ENCODE measurements around the gene F7.

Gene F7

GRCh38 chr13:113129480-113129879 is 23.9 kb downstream of the F7 start:
- POLR2A ChIA-PET (ENCODE audit: low non-redundant PET) = no interaction called here
- no peak overlapping the region for H3K27ac ChIP-seq
- DNase-seq (ENCODE audit: low spot score) = no peak
- CTCF ChIA-PET = no interaction called here
- no peak for TF ChIP-seq CTCF (conservative IDR thresholded peaks at IDR 0.05; ENCODE audit: low read depth)

- ChIA-PET CTCF (no interaction called here), POLR2A (ENCODE audit: low non-redundant PET) (no interaction called here)
- no peak for DNase-seq (ENCODE audit: low spot score)
- no peak for TF ChIP-seq CTCF (conservative IDR thresholded peaks at IDR 0.05; ENCODE audit: low read depth)
- no peak overlapping the region for H3K27ac ChIP-seq
Measured at GRCh38 chr13:113129921-113130750, 24.5 kb downstream of the F7 start.

- H3K27ac ChIP-seq = no peak overlapping the region
- ChIA-PET CTCF (no interaction called here), POLR2A (ENCODE audit: low non-redundant PET) (no interaction called here)
- DNase-seq (ENCODE audit: low spot score) = no peak
- TF ChIP-seq CTCF (conservative IDR thresholded peaks at IDR 0.05; ENCODE audit: low read depth) = no peak
Measured at GRCh38 chr13:113135281-113135760, 29.7 kb downstream of the F7 start.

GRCh38 chr13:113137691-113138298 is 32.2 kb downstream of the F7 start:
- DNase-seq (ENCODE audit: low spot score) = no peak
- H3K27ac ChIP-seq = no peak overlapping the region
- no peak for TF ChIP-seq CTCF (conservative IDR thresholded peaks at IDR 0.05; ENCODE audit: low read depth)
- POLR2A ChIA-PET (ENCODE audit: low non-redundant PET) = no interaction called here
- CTCF ChIA-PET = no interaction called here

- ChIA-PET POLR2A (ENCODE audit: low non-redundant PET) (no interaction called here), CTCF (interaction anchor here (0.7 kb wide), 1 partner anchor 537 kb away, joined by 3 read pairs; no protein-coding TSS in a partner anchor)
- no peak for DNase-seq (ENCODE audit: low spot score)
- no peak overlapping the region for H3K27ac ChIP-seq
- TF ChIP-seq CTCF (conservative IDR thresholded peaks at IDR 0.05; ENCODE audit: low read depth) = no peak
Measured at GRCh38 chr13:113138792-113139551, 33.4 kb downstream of the F7 start.

GRCh38 chr13:113139577-113139976 is 34.0 kb downstream of the F7 start:
- H3K27ac ChIP-seq = no peak overlapping the region
- DNase-seq (ENCODE audit: low spot score) = no peak
- CTCF ChIA-PET = no interaction called here
- no peak for TF ChIP-seq CTCF (conservative IDR thresholded peaks at IDR 0.05; ENCODE audit: low read depth)
- POLR2A ChIA-PET (ENCODE audit: low non-redundant PET) = no interaction called here
